ENCODE measurements around the gene DMRTC2. TPM values are rescaled to one million over a fixed set of nuclear protein-coding genes. Genes with fewer than 3 reads are reported as not detected.

DMRTC2 gene
- total RNA-seq, 1 donor from 2014 or later: not detected

DNA sequence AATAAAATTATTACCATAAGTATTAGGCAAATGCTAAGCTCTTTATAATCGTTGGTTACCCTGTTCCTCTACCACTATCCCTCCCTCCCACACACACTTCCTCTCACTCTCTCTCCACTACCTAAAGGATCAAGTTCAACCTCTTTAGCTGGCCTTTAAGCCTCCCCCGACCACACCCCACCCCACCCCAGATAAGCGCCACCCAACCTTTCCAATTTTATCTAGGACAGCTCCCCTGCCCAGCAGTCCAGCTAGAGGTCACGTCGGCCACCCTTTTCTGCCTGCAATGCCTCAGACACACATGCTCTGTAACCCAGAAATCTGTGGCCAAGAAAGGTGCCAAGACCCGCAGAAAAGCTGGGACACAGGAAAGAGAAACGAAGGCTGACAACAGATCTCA, 1.5 kb upstream of the DMRTC2 start:
- ATAC-seq (ENCODE audit: poor library complexity): no peak
- no peak for DNase-seq
- intact Hi-C loops (cut with DNase I): no loop called here

- DNase-seq (no peak), ATAC-seq (ENCODE audit: poor library complexity) (no peak)
- intact Hi-C loops (cut with DNase I): no loop called here
Measured at GRCh38 chr19:41844601-41845000, 241 bp upstream of the DMRTC2 start, which contains the start of gene LYPD4. Gene LYPD4, minus strand, starts transcription at chr19:41844683. Its CDS starts 5,398 bp downstream, at chr19:41839285.

DNA sequence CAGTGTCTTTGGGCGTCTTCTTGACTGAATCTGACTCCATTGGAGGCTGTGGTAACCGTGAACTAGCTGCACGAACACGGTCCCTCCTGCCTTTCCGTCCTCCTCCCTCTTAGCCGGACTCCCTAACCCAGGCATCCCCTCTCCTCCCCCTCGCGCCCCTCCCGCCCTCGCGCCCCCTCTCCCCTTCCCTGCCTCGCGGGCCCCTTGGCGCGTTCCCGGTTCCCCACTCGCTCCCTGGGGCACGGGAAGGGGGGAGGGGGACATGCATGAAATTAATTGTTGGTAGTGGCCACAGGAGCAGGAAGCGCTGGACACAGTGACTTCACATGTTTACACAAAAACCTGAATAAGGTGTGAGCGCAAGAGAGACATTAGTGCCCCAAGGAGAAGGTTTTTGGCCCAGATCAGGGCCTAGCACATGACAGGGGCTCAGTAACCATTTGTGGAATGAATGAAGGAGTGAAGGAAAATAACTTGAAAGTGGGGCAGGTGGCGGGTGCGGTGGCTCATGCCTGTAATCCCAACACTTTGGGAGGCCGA, 279 bp downstream of the DMRTC2 start:
- ATAC-seq (ENCODE audit: poor library complexity): no peak
- DNase-seq: no peak
- intact Hi-C loops (cut with DNase I): no loop called here

GRCh38 chr19:41847351-41848105, 2.7 kb downstream of the DMRTC2 start:
- intact Hi-C loops (cut with DNase I): no loop called here
- DNase-seq (no peak), ATAC-seq (ENCODE audit: poor library complexity) (no peak)

DNA sequence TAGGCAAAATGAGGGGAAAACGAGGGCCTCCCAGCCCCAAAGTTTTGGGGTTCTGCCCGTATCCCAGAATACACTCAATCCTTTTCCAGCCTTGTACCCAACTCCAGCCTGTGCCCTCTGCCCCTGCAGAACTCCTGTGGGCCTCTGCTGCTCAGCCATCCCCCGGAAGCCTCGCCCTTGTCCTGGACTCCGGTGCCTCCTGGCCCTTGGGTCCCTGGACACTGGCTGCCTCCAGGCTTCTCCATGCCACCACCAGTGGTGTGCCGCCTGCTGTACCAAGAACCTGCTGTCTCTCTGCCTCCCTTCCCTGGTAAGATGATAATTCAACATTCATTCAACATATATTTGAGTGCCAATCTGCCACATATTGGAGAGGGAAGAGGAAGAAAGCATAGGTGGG, 3.8 kb downstream of the DMRTC2 start:
- ATAC-seq (ENCODE audit: poor library complexity) (no peak), DNase-seq (no peak)
- intact Hi-C loops (cut with DNase I): no loop called here

- no peak for DNase-seq
- no peak for ATAC-seq (ENCODE audit: poor library complexity)
- intact Hi-C loops (cut with DNase I): no loop called here
Measured at GRCh38 chr19:41849067-41849466, 4.2 kb downstream of the DMRTC2 start.

DNA sequence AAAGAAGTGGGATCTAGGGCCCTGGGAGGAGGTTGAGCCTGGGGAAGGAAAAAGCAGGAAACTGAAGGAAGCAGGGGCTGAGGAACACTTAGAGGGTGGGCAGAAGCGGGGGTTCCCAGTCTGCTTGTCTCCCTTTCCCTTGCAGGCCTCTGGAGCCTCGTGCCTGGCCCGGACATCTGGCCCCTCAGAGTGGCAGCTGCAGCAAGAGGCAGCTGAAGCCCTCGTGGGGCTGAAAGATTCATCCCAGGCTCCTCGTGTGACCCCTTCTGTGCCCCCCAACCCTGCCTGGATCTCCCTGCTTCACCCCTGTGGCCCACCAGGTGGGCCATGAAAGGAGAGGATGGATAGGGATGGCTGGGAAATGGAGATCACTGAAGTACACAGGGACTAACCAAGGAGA, 5.5 kb downstream of the DMRTC2 start:
- ATAC-seq (ENCODE audit: poor library complexity) (no peak), DNase-seq (peak; percentile 6)
- intact Hi-C loops (cut with DNase I): no loop called here

- ATAC-seq (ENCODE audit: poor library complexity) (no peak), DNase-seq (no peak)
- intact Hi-C loops (cut with DNase I): no loop called here
Measured at GRCh38 chr19:41851456-41851855, 6.6 kb downstream of the DMRTC2 start.

- intact Hi-C loops (cut with DNase I): no loop called here
- ATAC-seq (ENCODE audit: poor library complexity): no peak
- DNase-seq: no peak
Measured at GRCh38 chr19:41853344-41853743, 8.5 kb downstream of the DMRTC2 start.

DNA sequence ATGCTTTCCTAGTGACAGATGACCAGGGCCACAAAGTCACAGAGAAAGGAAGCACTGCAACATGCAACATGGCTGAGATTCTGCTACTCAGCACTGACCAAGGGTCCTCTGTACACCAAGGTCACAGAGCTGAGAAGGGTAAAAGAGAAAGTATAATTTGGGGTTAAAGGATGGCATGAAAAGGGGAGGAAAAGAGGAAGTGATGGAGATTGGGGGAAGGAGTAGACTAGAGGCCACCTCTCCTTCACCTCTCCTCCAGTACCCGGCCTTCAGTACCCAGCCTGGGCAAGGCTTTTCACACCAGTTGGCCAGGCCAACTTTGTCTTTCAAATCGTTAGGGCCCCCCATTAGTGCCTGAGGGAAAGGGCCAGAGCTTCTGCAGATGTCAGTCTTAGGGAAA, 8.9 kb downstream of the DMRTC2 start:
- DNase-seq (no peak), ATAC-seq (ENCODE audit: poor library complexity) (no peak)
- intact Hi-C loops (cut with DNase I): no loop called here

GRCh38 chr19:41859213-41859617, 14.4 kb downstream of the DMRTC2 start:
- DNase-seq: no peak
- ATAC-seq (ENCODE audit: poor library complexity): no peak
- intact Hi-C loops (cut with DNase I): no loop called here

GRCh38 chr19:41859618-41860418, 15.0 kb downstream of the DMRTC2 start, which contains the start of gene RPS19:
Gene RPS19, plus strand, starts transcription at chr19:41860255. Its CDS starts 520 bp downstream, at chr19:41860775.
- ATAC-seq (ENCODE audit: poor library complexity) (peak; percentile 97), DNase-seq (peak; percentile 99)
- intact Hi-C loops (cut with DNase I): no loop called here

DNA sequence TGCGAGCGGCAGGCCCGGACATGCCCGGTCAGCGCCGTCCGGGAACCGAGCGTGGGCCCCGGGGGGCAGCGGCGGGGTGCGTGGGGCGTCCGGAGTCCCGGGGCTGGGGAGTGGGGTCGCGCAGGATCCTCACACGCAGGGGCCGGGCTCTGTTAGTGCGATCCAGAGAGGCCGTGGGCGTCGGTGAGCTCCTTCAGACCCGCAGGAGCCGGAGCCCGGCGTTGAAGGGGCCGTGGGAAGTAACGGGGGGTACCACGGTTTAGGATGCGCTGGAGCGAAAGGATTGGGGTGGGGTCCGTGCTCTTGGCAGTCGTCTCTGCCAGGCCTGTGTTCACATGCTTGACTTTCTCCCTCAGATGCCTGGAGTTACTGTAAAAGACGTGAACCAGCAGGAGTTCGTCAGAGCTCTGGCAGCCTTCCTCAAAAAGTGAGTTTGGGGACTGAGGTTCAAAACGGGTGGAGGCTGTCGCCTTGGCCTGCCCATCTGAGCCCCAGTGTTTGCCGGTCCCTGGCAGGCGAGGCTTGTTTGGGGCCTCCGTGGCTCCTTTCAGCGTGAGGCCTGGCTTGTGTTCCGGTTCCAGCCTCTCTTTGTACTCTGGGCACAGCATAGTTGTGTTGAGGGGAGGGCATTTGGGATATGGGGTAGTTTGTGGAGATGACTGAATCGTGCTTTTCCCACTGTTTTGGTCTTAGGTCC, 15.7 kb downstream of the DMRTC2 start:
- ATAC-seq (ENCODE audit: poor library complexity): no peak
- intact Hi-C loops (cut with DNase I): no loop called here
- peak; percentile 65 for DNase-seq

- ATAC-seq (ENCODE audit: poor library complexity): no peak
- intact Hi-C loops (cut with DNase I): no loop called here
- peak; percentile 21 for DNase-seq
Measured at GRCh38 chr19:41861116-41861768, 16.4 kb downstream of the DMRTC2 start.

DNA sequence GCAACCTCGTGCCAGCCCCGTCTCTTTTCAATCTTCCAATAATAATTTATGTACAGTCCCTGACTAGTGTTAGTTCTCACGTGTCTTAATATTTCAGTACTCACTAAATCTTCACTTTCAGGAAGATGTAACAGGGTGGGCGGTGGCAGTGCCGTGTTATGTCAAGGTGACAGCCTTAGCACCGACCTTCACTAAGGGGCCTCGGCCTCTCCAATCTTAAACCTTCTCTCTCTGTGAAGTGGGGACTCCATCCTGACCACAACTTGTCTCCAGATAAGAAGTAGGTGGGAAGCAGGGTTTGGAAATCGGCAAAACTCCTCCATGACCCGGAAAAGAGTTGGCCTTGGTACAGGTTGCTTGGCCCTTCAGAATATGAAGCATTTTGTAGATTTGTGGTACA, 17.0 kb downstream of the DMRTC2 start:
- DNase-seq (peak; percentile 22), ATAC-seq (ENCODE audit: poor library complexity) (no peak)
- intact Hi-C loops (cut with DNase I): no loop called here

DNA sequence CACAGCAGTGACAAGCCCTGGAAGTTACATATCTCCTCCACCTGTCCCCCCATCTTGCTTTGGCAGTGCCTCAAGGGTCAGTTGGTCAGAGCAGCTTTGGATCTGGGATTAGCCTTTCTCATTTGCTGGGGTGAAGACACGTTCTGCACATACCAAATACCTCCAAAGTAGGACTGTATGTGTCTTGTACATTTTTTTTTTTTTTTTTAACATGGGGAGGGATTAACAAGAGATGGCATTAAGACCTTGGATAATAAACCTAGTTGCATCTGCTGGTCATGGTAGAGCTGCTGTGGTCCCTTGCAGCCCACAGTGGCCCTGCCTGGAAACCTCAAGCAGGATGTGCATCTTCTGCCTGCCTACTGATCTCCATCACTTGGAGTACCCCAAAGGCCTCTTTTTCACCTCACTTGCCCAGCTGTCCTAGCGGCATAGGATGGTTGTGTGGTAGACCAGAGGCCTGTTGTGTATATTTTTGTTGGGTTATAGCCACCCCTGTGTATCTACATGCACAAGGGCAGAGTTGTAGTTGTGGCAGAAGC, 17.7 kb downstream of the DMRTC2 start:
- intact Hi-C loops (cut with DNase I): no loop called here
- ATAC-seq (ENCODE audit: poor library complexity): no peak
- peak; percentile 13 for DNase-seq

DNA sequence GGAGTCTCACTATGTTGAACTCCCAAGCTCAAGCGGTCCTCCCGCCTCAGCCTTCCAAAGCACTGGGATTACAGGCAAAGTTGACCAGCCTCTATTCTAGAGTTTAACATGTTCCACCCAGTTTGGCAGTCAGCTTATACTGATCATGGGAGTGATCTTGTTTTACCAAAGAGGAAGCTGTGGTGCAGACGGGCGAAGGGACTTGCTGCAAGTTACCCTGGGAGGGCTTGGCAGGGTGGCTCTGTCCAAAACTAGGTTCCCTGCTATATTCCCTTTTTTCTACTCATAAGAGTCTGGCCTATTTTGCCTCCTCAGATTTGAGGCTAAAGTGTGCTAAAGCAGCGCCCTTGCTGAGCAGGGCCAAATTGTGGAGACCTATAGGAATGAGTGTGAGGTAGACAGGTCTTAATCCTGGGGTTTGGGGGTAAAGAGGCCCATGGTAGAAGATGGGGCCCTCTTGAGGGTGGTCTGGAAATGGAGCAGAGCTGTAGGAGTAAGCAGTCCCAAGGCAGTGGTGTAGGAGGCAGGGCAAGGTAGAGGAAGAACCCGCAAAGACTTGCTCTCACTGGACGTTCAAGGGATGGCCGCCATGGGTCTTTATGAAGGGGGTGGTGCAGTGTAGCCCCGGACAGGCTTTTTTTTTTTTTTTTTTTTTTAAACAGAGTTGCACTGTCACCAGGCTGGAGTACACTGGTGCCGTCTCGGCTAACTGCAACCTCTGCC, 18.5 kb downstream of the DMRTC2 start:
- DNase-seq (peak; percentile 45), ATAC-seq (ENCODE audit: poor library complexity) (no peak)
- intact Hi-C loops (cut with DNase I): no loop called here

GRCh38 chr19:41864374-41864773, 19.5 kb downstream of the DMRTC2 start:
- intact Hi-C loops (cut with DNase I): no loop called here
- peak; percentile 6 for DNase-seq
- ATAC-seq (ENCODE audit: poor library complexity): no peak

Measured in Right ventricle myocardium superior (tissue), 1 donor.